Mucosa of descending colon (tissue), 3 donors: Measurements from ENCODE around the gene TTLL13. TPM values are rescaled to one million over a fixed set of nuclear protein-coding genes. Genes with fewer than 3 reads are reported as not detected.

ENCODE experiments used
- ATAC-seq: fragments of 200-7000 bp; cut with Tn5 transposase; one replicate; pipeline ENCODE4 v1.9.1; 2020; ENCODE audit warnings: mild to moderate bottlenecking, moderate library complexity
- DNase-seq, 3 donors: peaks; one replicate each; pipeline ENCODE4 v3.0.0-alpha.2; 2020
- H3K36me3 ChIP-seq: fragments of 200-600 bp; one replicate; pipeline ENCODE4 v1.8.0; 2021; ENCODE audit warnings: low read depth, mild to moderate bottlenecking
- H3K4me1 ChIP-seq: fragments of 200-600 bp; one replicate; pipeline ENCODE4 v1.8.0; 2021; ENCODE audit warnings: low read depth, mild to moderate bottlenecking
- H3K4me3 ChIP-seq: fragments of 200-600 bp; one replicate; pipeline ENCODE4 v1.8.0; 2021; ENCODE audit warnings: mild to moderate bottlenecking
- H3K9me3 ChIP-seq: fragments of 200-600 bp; one replicate; pipeline ENCODE4 v1.8.0; 2021; ENCODE audit warnings: mild to moderate bottlenecking
- CTCF ChIP-seq: fragments of 200-600 bp; IDR thresholded peaks from one replicate; pipeline ENCODE4 v1.8.0; 2022; ENCODE audit warnings: antibody characterized with exemption, mild to moderate bottlenecking
- intact Hi-C, 2 donors: fragments of 100-400 bp; cut with DNase I in 1 of 2; cut with micrococcal nuclease in 1 of 2; formaldehyde crosslinking; loops; one replicate each; pipeline versions ENCODE4 v1.11.0 to v1.11.1; 2022; cut with DNase I, micrococcal nuclease
- total RNA-seq, 3 donors: library from RNA; stranded (reverse); fragmentation: NEBNext Ultra II Directional in 2 of 3; extraction: Animal tissue kit (Norgen Biotek cat#: 25700) in 2 of 3; gene quantifications; one replicate each; pipeline versions ENCODE4 v1.2.1 to v1.2.4, GENCODE V29; 2021 to 2023
- donor health status: DM: no; HTN: no; CAD: no; lungs with moderate emphysema.
- donor health status: DM: no; HTN: no; CAD: no.
- donor health status: DM: no; HTN: yes; CAD: no.

The TTLL13 gene
- total RNA-seq, 3 donors from 2014 or later = 0.34 to 0.93 (median 0.63) TPM

- intact Hi-C loops = no loop called here
- H3K4me1 ChIP-seq = no peaks in the 10 kb centered on the region
- DNase-seq (no peak), ATAC-seq (no peak)
- TF ChIP-seq CTCF = no peak
- no peak overlapping the region for H3K4me3 ChIP-seq
- no peaks in the 10 kb centered on the region for H3K36me3 ChIP-seq
- no peaks in the 10 kb centered on the region for H3K9me3 ChIP-seq
Measured at GRCh38 chr15:90309020-90309419, 59.7 kb downstream of the TTLL13 start.

Other genes starting within 250 kb of the TTLL13 start
- gene ZNF710, start 248.2 kb upstream of the TTLL13 start, total RNA-seq = 10 to 100 TPM; 30.9 to 42.7 (median 40.2) TPM
- gene IDH2, start 147.1 kb upstream of the TTLL13 start, total RNA-seq = 100 to 1,000 TPM in 2 of 3 donors, 10 to 100 TPM in 1; 84.8 to 262 (median 124) TPM
- 100 to 1,000 TPM; 118 to 146 (median 131) TPM for gene SEMA4B, start 48.2 kb upstream of the TTLL13 start, total RNA-seq
- 100 to 1,000 TPM; 126 to 273 (median 209) TPM for gene CIB1, start 15.6 kb upstream of the TTLL13 start, total RNA-seq
- 10 to 100 TPM; 18.2 to 25.5 (median 19.3) TPM for gene GDPGP1, start 15.3 kb upstream of the TTLL13 start, total RNA-seq
- 100 to 1,000 TPM in 1 of 3 donors, 10 to 100 TPM in 2; 41.7 to 111 (median 54.1) TPM for gene NGRN, start 16.1 kb downstream of the TTLL13 start, total RNA-seq
- gene ZNF774, start 102.7 kb downstream of the TTLL13 start, total RNA-seq = 10 to 100 TPM; 11.8 to 17.8 (median 15.4) TPM
- 100 to 1,000 TPM; 186 to 242 (median 206) TPM for gene IQGAP1, start 138.7 kb downstream of the TTLL13 start, total RNA-seq